Activated T-cell treated with anti-CD3 and anti-CD28 coated beads for 4 hours (primary cell): ENCODE measurements around the gene MMEL1.
"Not testable (repeated sequence)": the region's sequence is repeated elsewhere in the genome, so short reads cannot be mapped to it uniquely, and the experiment has no call there.

ENCODE experiments used
- DNase-seq: peaks from one replicate; pipeline ENCODE4 v3.0.0-alpha.2; 2020

MMEL1 gene

GRCh38 chr1:2632561-2633361 is at the start of gene MMEL1:
TSS of gene MMEL1 (minus strand) at chr1:2633016. CDS start at chr1:2629484, 3,532 bp downstream.
- no peak for DNase-seq

- not testable (repeated sequence) for DNase-seq
Observed at GRCh38 chr1:2676726-2677125, 43.9 kb upstream of the MMEL1 start.

- not testable (repeated sequence) for DNase-seq
Observed at GRCh38 chr1:2671656-2672055, 38.8 kb upstream of the MMEL1 start.

GRCh38 chr1:2659806-2660205 is 27.0 kb upstream of the MMEL1 start:
- DNase-seq = not testable (repeated sequence)

GRCh38 chr1:2657909-2658308 is 25.1 kb upstream of the MMEL1 start:
- not testable (repeated sequence) for DNase-seq

GRCh38 chr1:2657124-2657523 is 24.3 kb upstream of the MMEL1 start:
- not testable (repeated sequence) for DNase-seq

- DNase-seq = not testable (repeated sequence)
Observed at GRCh38 chr1:2655598-2656434, 23.0 kb upstream of the MMEL1 start.

- DNase-seq = not testable (repeated sequence)
Observed at GRCh38 chr1:2654443-2654948, 21.7 kb upstream of the MMEL1 start.

GRCh38 chr1:2653741-2654442 is 21.1 kb upstream of the MMEL1 start:
- not testable (repeated sequence) for DNase-seq

- not testable (repeated sequence) for DNase-seq
Observed at GRCh38 chr1:2652926-2653571, 20.2 kb upstream of the MMEL1 start.

GRCh38 chr1:2652152-2652925 is 19.5 kb upstream of the MMEL1 start:
- not testable (repeated sequence) for DNase-seq

GRCh38 chr1:2650967-2651645 is 18.3 kb upstream of the MMEL1 start:
- DNase-seq = no peak

GRCh38 chr1:2646837-2647236 is 14.0 kb upstream of the MMEL1 start:
- no peak for DNase-seq

- no peak for DNase-seq
Observed at GRCh38 chr1:2645776-2646175, 13.0 kb upstream of the MMEL1 start.

- no peak for DNase-seq
Observed at GRCh38 chr1:2645143-2645542, 12.3 kb upstream of the MMEL1 start.

GRCh38 chr1:2644591-2645101 is 11.8 kb upstream of the MMEL1 start:
- DNase-seq = no peak

- no peak for DNase-seq
Observed at GRCh38 chr1:2644171-2644570, 11.4 kb upstream of the MMEL1 start.

GRCh38 chr1:2643414-2644077 is 10.7 kb upstream of the MMEL1 start:
- DNase-seq = no peak

- peak; percentile 90 for DNase-seq
Observed at GRCh38 chr1:2642560-2643413, 10.0 kb upstream of the MMEL1 start.
